HG03060 (cell line): ENCODE results near the gene PSAP.
"Not testable (repeated sequence)": the region's sequence is repeated elsewhere in the genome, so short reads cannot be mapped to it uniquely, and the experiment has no call there.

Experiments used
- ATAC-seq: cut with Tn5 transposase; IDR thresholded peaks from one replicate; pipeline ENCODE4 v1.9.1; 2021; ENCODE audit warnings: low read depth, moderate number of reproducible peaks; ENCODE audit not compliant: unreplicated experiment

The PSAP gene

GRCh38 chr10:71850743-71851464, at the start of gene PSAP:
Gene PSAP, minus strand, starts transcription at chr10:71851251. Its CDS starts 30 bp downstream, at chr10:71851221.
- peak; percentile 78 for ATAC-seq

GRCh38 chr10:71900441-71901180, 49.6 kb upstream of the PSAP start:
- ATAC-seq: no peak

GRCh38 chr10:71899665-71900412, 48.8 kb upstream of the PSAP start:
- ATAC-seq: no peak

- not testable (repeated sequence) for ATAC-seq
These were observed 47.3 kb upstream of the PSAP start for GRCh38 chr10:71898346-71898745.

- no peak for ATAC-seq
These were observed 42.9 kb upstream of the PSAP start for GRCh38 chr10:71893920-71894319.

- no peak for ATAC-seq
These were observed 42.3 kb upstream of the PSAP start for GRCh38 chr10:71893258-71893815.

GRCh38 chr10:71891437-71891836, 40.4 kb upstream of the PSAP start:
- ATAC-seq: no peak

GRCh38 chr10:71889388-71889987, 38.4 kb upstream of the PSAP start:
- no peak for ATAC-seq

GRCh38 chr10:71888623-71889387, 37.8 kb upstream of the PSAP start:
- peak; percentile 67 for ATAC-seq

GRCh38 chr10:71888248-71888622, 37.2 kb upstream of the PSAP start:
- ATAC-seq: no peak

- no peak for ATAC-seq
These were observed 36.7 kb upstream of the PSAP start for GRCh38 chr10:71887743-71888142.

- no peak for ATAC-seq
These were observed 32.0 kb upstream of the PSAP start for GRCh38 chr10:71882813-71883659.

- no peak for ATAC-seq
These were observed 30.8 kb upstream of the PSAP start for GRCh38 chr10:71881647-71882355.

- ATAC-seq: not testable (repeated sequence)
These were observed 30.2 kb upstream of the PSAP start for GRCh38 chr10:71881307-71881624.

- ATAC-seq: no peak
These were observed 29.6 kb upstream of the PSAP start for GRCh38 chr10:71880425-71881306.

GRCh38 chr10:71878327-71879034, 27.4 kb upstream of the PSAP start:
- ATAC-seq: no peak

- no peak for ATAC-seq
These were observed 26.8 kb upstream of the PSAP start for GRCh38 chr10:71877821-71878220.
